ENCODE data around the gene ENDOV.
A peak's percentile ranks its signal among the peaks of the same experiment; 100 is the strongest.

ENDOV gene

GRCh38 chr17:80414803-80415625 lies at the start of gene ENDOV:
ENDOV (plus strand) TSS chr17:80415167; CDS start chr17:80415195, 28 bp downstream.
- DNase-seq, result peak; percentile 95

- DNase-seq, result no peak
Observed at GRCh38 chr17:80365983-80366382, 49.0 kb upstream of the ENDOV start.

- DNase-seq, result no peak
Observed at GRCh38 chr17:80367503-80367902, 47.5 kb upstream of the ENDOV start.

GRCh38 chr17:80371196-80371595 lies 43.8 kb upstream of the ENDOV start:
- DNase-seq, result no peak

GRCh38 chr17:80372456-80372855 lies 42.5 kb upstream of the ENDOV start:
- DNase-seq, result no peak

GRCh38 chr17:80372922-80373570 lies 41.9 kb upstream of the ENDOV start:
- no peak for DNase-seq

- no peak for DNase-seq
Observed at GRCh38 chr17:80374039-80374731, 40.8 kb upstream of the ENDOV start.

GRCh38 chr17:80374732-80375585 lies 40.0 kb upstream of the ENDOV start:
- no peak for DNase-seq

GRCh38 chr17:80376531-80376930 lies 38.4 kb upstream of the ENDOV start:
- no peak for DNase-seq

- DNase-seq, result no peak
Observed at GRCh38 chr17:80377798-80378197, 37.2 kb upstream of the ENDOV start.

GRCh38 chr17:80379348-80379747 lies 35.6 kb upstream of the ENDOV start:
- no peak for DNase-seq

- DNase-seq, result no peak
Observed at GRCh38 chr17:80380068-80380467, 34.9 kb upstream of the ENDOV start.

GRCh38 chr17:80380555-80381002 lies 34.4 kb upstream of the ENDOV start:
- no peak for DNase-seq

GRCh38 chr17:80381416-80381923 lies 33.5 kb upstream of the ENDOV start:
- no peak for DNase-seq

- no peak for DNase-seq
Observed at GRCh38 chr17:80382446-80382845, 32.5 kb upstream of the ENDOV start.

GRCh38 chr17:80382956-80383355 lies 32.0 kb upstream of the ENDOV start:
- no peak for DNase-seq

GRCh38 chr17:80384078-80384960 lies 30.6 kb upstream of the ENDOV start:
- DNase-seq, result no peak

- DNase-seq, result no peak
Observed at GRCh38 chr17:80385046-80385445, 29.9 kb upstream of the ENDOV start.

GRCh38 chr17:80386341-80386740 lies 28.6 kb upstream of the ENDOV start:
- DNase-seq, result no peak

- DNase-seq, result no peak
Observed at GRCh38 chr17:80387071-80387470, 27.9 kb upstream of the ENDOV start.

GRCh38 chr17:80388175-80388574 lies 26.8 kb upstream of the ENDOV start:
- no peak for DNase-seq
